Measurements from ENCODE around the gene MYORG. TPM values are rescaled to one million over a fixed set of nuclear protein-coding genes. Genes with fewer than 3 reads are reported as not detected.
A peak's percentile ranks its signal among the peaks of the same experiment; 100 is the strongest.
"Not testable (repeated sequence)": the region's sequence is repeated elsewhere in the genome, so short reads cannot be mapped to it uniquely, and the experiment has no call there.

MYORG gene
- total RNA-seq, 2 experiments from 2014 or later: 2.2 to 2.3 TPM

GRCh38 chr9:34367751-34368410 lies 8.8 kb downstream of the MYORG start:
- H3K9me3 Mint-ChIP-seq (ENCODE audit: low read depth); H3K27ac Mint-ChIP-seq; DNase-seq; H3K27me3 Mint-ChIP-seq; CTCF ChIA-PET; ATAC-seq; H3K4me3 Mint-ChIP-seq; intact Hi-C loops (cut with DNase I, micrococcal nuclease): not testable (repeated sequence)
- H3K36me3 Mint-ChIP-seq (ENCODE audit: low read depth): peaks cover 23% of the 10 kb centered on the region
- H3K4me1 Mint-ChIP-seq: peaks cover 12% of the 10 kb centered on the region
- POLR2A ChIA-PET: interaction anchor here (0.6 kb wide), 1 partner anchor 26 kb away, joined by 3 read pairs; no protein-coding TSS in a partner anchor

GRCh38 chr9:34366365-34366764 lies 10.3 kb downstream of the MYORG start:
- no peak overlapping the region for H3K4me3 Mint-ChIP-seq
- no peak overlapping the region for H3K27ac Mint-ChIP-seq
- peaks cover 15% of the 10 kb centered on the region for H3K36me3 Mint-ChIP-seq (ENCODE audit: low read depth)
- peaks cover 4% of the 10 kb centered on the region for H3K9me3 Mint-ChIP-seq (ENCODE audit: low read depth)
- H3K27me3 Mint-ChIP-seq: no peaks in the 10 kb centered on the region
- ChIA-PET POLR2A (interaction anchor here (0.6 kb wide), 1 partner anchor 921 kb away, joined by 3 read pairs; no protein-coding TSS in a partner anchor), CTCF (interaction anchor here (0.9 kb wide), 1 partner anchor 237 kb away, joined by 4 read pairs; no protein-coding TSS in a partner anchor)
- no peak for ATAC-seq
- peaks cover 12% of the 10 kb centered on the region for H3K4me1 Mint-ChIP-seq
- intact Hi-C loops (cut with DNase I, micrococcal nuclease): no loop called here
- no peak for DNase-seq

- ChIA-PET POLR2A (no interaction called here), CTCF (interaction anchor here (0.6 to 2.6 kb wide), 3 partner anchors 9 to 431 kb away, joined by 3 to 7 read pairs (median 3); no protein-coding TSS in a partner anchor)
- Mint-ChIP-seq H3K4me3 (no peak overlapping the region), H3K9me3 (ENCODE audit: low read depth) (peaks cover 4% of the 10 kb centered on the region), H3K36me3 (ENCODE audit: low read depth) (peaks cover 9% of the 10 kb centered on the region), H3K27me3 (no peaks in the 10 kb centered on the region), H3K4me1 (peaks cover 12% of the 10 kb centered on the region), H3K27ac (no peak overlapping the region)
- ATAC-seq (no peak), DNase-seq (no peak)
- intact Hi-C loops (cut with DNase I, micrococcal nuclease): no loop called here
Measured at GRCh38 chr9:34365282-34365681, 11.4 kb downstream of the MYORG start.

GRCh38 chr9:34363619-34364351 lies 12.9 kb downstream of the MYORG start:
- CTCF ChIA-PET: interaction anchor here (0.6 to 2.6 kb wide), 4 partner anchors 11 to 40 kb away, joined by 3 to 7 read pairs (median 6); no protein-coding TSS in a partner anchor
- intact Hi-C loops (cut with DNase I, micrococcal nuclease): no loop called here
- H3K27ac Mint-ChIP-seq: peak overlapping the region; percentile 12
- no peaks in the 10 kb centered on the region for H3K27me3 Mint-ChIP-seq
- POLR2A ChIA-PET: interaction anchor here (0.5 kb wide), 1 partner anchor 36 kb away, joined by 5 read pairs; no protein-coding TSS in a partner anchor
- peaks cover 12% of the 10 kb centered on the region for H3K4me1 Mint-ChIP-seq
- DNase-seq (no peak), ATAC-seq (peak; percentile 58)
- no peak overlapping the region for H3K4me3 Mint-ChIP-seq
- H3K9me3 Mint-ChIP-seq (ENCODE audit: low read depth): peaks cover 4% of the 10 kb centered on the region
- H3K36me3 Mint-ChIP-seq (ENCODE audit: low read depth): peaks cover 9% of the 10 kb centered on the region

GRCh38 chr9:34362614-34363214 lies 14.0 kb downstream of the MYORG start:
- Mint-ChIP-seq H3K27ac (peak overlapping the region; percentile 44), H3K36me3 (ENCODE audit: low read depth) (peaks cover 8% of the 10 kb centered on the region), H3K4me3 (no peak overlapping the region), H3K27me3 (no peaks in the 10 kb centered on the region), H3K9me3 (ENCODE audit: low read depth) (peaks cover 6% of the 10 kb centered on the region), H3K4me1 (peaks cover 12% of the 10 kb centered on the region)
- no peak for ATAC-seq
- DNase-seq: no peak
- intact Hi-C loops (cut with DNase I, micrococcal nuclease): no loop called here
- ChIA-PET POLR2A (no interaction called here), CTCF (interaction anchor here (0.6 to 2.6 kb wide), 3 partner anchors 12 to 279 kb away, joined by 3 to 7 read pairs (median 6); no protein-coding TSS in a partner anchor)

GRCh38 chr9:34352957-34353356 lies 23.7 kb downstream of the MYORG start:
- H3K4me3 Mint-ChIP-seq; POLR2A ChIA-PET; H3K4me1 Mint-ChIP-seq; intact Hi-C loops (cut with DNase I, micrococcal nuclease); H3K27me3 Mint-ChIP-seq; CTCF ChIA-PET; DNase-seq; H3K27ac Mint-ChIP-seq; ATAC-seq: not testable (repeated sequence)
- Mint-ChIP-seq H3K9me3 (ENCODE audit: low read depth) (peaks cover 11% of the 10 kb centered on the region), H3K36me3 (ENCODE audit: low read depth) (peaks cover 22% of the 10 kb centered on the region)

- peaks cover 24% of the 10 kb centered on the region for H3K36me3 Mint-ChIP-seq (ENCODE audit: low read depth)
- H3K27ac Mint-ChIP-seq; CTCF ChIA-PET; H3K27me3 Mint-ChIP-seq; DNase-seq; ATAC-seq; H3K4me3 Mint-ChIP-seq; intact Hi-C loops (cut with DNase I, micrococcal nuclease); H3K4me1 Mint-ChIP-seq; H3K9me3 Mint-ChIP-seq (ENCODE audit: low read depth); POLR2A ChIA-PET: not testable (repeated sequence)
Measured at GRCh38 chr9:34352122-34352652, 24.5 kb downstream of the MYORG start.

GRCh38 chr9:34349324-34349723 lies 27.4 kb downstream of the MYORG start:
- ChIA-PET POLR2A (no interaction called here), CTCF (interaction anchor here (0.8 to 1.1 kb wide), 2 partner anchors 30 to 92 kb away, joined by 4 read pairs; no protein-coding TSS in a partner anchor)
- no peak overlapping the region for H3K4me3 Mint-ChIP-seq
- intact Hi-C loops (cut with DNase I, micrococcal nuclease): no loop called here
- H3K27ac Mint-ChIP-seq: no peak overlapping the region
- H3K9me3 Mint-ChIP-seq (ENCODE audit: low read depth): no peaks in the 10 kb centered on the region
- ATAC-seq: no peak
- H3K27me3 Mint-ChIP-seq: no peaks in the 10 kb centered on the region
- no peak for DNase-seq
- peaks cover 15% of the 10 kb centered on the region for H3K36me3 Mint-ChIP-seq (ENCODE audit: low read depth)
- no peaks in the 10 kb centered on the region for H3K4me1 Mint-ChIP-seq

GRCh38 chr9:34347800-34348158 lies 28.9 kb downstream of the MYORG start:
- Mint-ChIP-seq H3K4me1 (no peaks in the 10 kb centered on the region), H3K9me3 (ENCODE audit: low read depth) (no peaks in the 10 kb centered on the region), H3K27me3 (no peaks in the 10 kb centered on the region), H3K36me3 (ENCODE audit: low read depth) (peaks cover 17% of the 10 kb centered on the region), H3K27ac (no peak overlapping the region), H3K4me3 (no peak overlapping the region)
- no peak for DNase-seq
- CTCF ChIA-PET: no interaction called here
- POLR2A ChIA-PET: no interaction called here
- intact Hi-C loops (cut with DNase I, micrococcal nuclease): no loop called here
- no peak for ATAC-seq

GRCh38 chr9:34346873-34347799 lies 29.6 kb downstream of the MYORG start:
- no peak for DNase-seq
- Mint-ChIP-seq H3K36me3 (ENCODE audit: low read depth) (peaks cover 20% of the 10 kb centered on the region), H3K4me1 (no peaks in the 10 kb centered on the region), H3K4me3 (no peak overlapping the region), H3K27me3 (no peaks in the 10 kb centered on the region), H3K9me3 (ENCODE audit: low read depth) (no peaks in the 10 kb centered on the region), H3K27ac (no peak overlapping the region)
- ChIA-PET POLR2A (no interaction called here), CTCF (interaction anchor here (0.6 to 1.2 kb wide), 2 partner anchors 29 to 436 kb away, joined by 3 to 4 read pairs; no protein-coding TSS in a partner anchor)
- intact Hi-C loops (cut with DNase I, micrococcal nuclease): no loop called here
- ATAC-seq: no peak

Data from activated CD4-positive, alpha-beta T cell treated with anti-CD3 and anti-CD28 coated beads for 36 hours (primary cell).